SK-N-SH (cell line): ENCODE results near the gene PHEX. TPM values are rescaled to one million over a fixed set of nuclear protein-coding genes. Genes with fewer than 3 reads are reported as not detected.

Experiments used
- CTCF ChIA-PET: fragments of 300-600, 350-600 bp; formaldehyde crosslinking; extraction: SDS; loops from one replicate; lab custom pipeline; 2021; lab: Yijun Ruan, JAX
- POLR2A ChIA-PET: fragments of 350-600 bp; sonication (Branson Sonifier 250); formaldehyde crosslinking; extraction: SDS; loops from one replicate; lab custom pipeline; 2020; ENCODE audit warnings: antibody characterized with exemption, inconsistent platforms; lab: Yijun Ruan, JAX
- DNase-seq: peaks from one replicate; pipeline ENCODE4 v3.0.0; 2012
- H2AFZ ChIP-seq: fragments of 200-600 bp; sonication (generic); 2 replicates; pipeline ENCODE4 v1.8.1; 2016; ENCODE audit warnings: antibody characterized with exemption, mild to moderate bottlenecking, low read depth
- H3F3A ChIP-seq: fragments of 200-600 bp; sonication (generic); replicated peaks from 2 replicates; pipeline ENCODE3; 2016; ENCODE audit warnings: antibody characterized with exemption, mild to moderate bottlenecking; ENCODE audit not compliant: insufficient read depth
- H3K27ac ChIP-seq, 2 experiments: fragments of 200-500 bp in 1 of 2; fragments of 200-600 bp in 1 of 2; sonication (Bioruptor generic) in 1 of 2; sonication (generic), shearing (Covaris generic) in 1 of 2; 2 replicates each; pipeline versions ENCODE4 v1.5.1 to v1.6.1; 2014 to 2016; ENCODE audit warnings: low read depth in 2 of 2, inconsistent platforms in 1 of 2, low read length in 1 of 2, mild to moderate bottlenecking in 1 of 2, mixed read lengths in 1 of 2
- H3K27me3 ChIP-seq: fragments of 200-600 bp; sonication (generic), shearing (Covaris generic); 2 replicates; pipeline ENCODE4 v1.6.1; 2016; ENCODE audit warnings: mixed run types; ENCODE audit not compliant: insufficient read depth
- H3K36me3 ChIP-seq, 2 experiments: fragments of 200-500 bp in 1 of 2; fragments of 200-600 bp in 1 of 2; sonication (Bioruptor generic) in 1 of 2; sonication (generic) in 1 of 2; replicated peaks in 1 of 2; 2 replicates each; pipeline versions ENCODE3 to v1.5.1; 2014 to 2016; ENCODE audit warnings: low read length in 1 of 2, mild to moderate bottlenecking in 1 of 2; ENCODE audit not compliant: insufficient read depth in 2 of 2, control insufficient read depth in 1 of 2
- H3K4me1 ChIP-seq, 2 experiments: fragments of 200-500 bp in 1 of 2; fragments of 200-600 bp in 1 of 2; sonication (Bioruptor generic) in 1 of 2; sonication (generic), shearing (Covaris generic) in 1 of 2; 2 replicates each; pipeline versions ENCODE4 v1.5.1 to v1.6.1; 2014 to 2016; ENCODE audit warnings: low read depth in 1 of 2, low read length in 1 of 2, mixed run types in 1 of 2; ENCODE audit not compliant: insufficient read depth in 2 of 2, control insufficient read depth in 1 of 2
- H3K4me2 ChIP-seq: fragments of 200-600 bp; sonication (generic), shearing (Covaris generic); 2 replicates; pipeline ENCODE4 v1.6.1; 2017; ENCODE audit warnings: mixed run types
- H3K4me3 ChIP-seq, 2 experiments: fragments of 200-500 bp in 1 of 2; fragments of 200-600 bp in 1 of 2; sonication (Bioruptor generic) in 1 of 2; sonication (generic), shearing (Covaris generic) in 1 of 2; 2 replicates each; pipeline versions ENCODE4 v1.5.1 to v1.8.1; 2014 to 2016; ENCODE audit warnings: low read depth in 2 of 2, inconsistent platforms in 1 of 2, low read length in 1 of 2, mild to moderate bottlenecking in 1 of 2, mixed read lengths in 1 of 2, moderate library complexity in 1 of 2
- H3K79me2 ChIP-seq: fragments of 200-600 bp; sonication (generic); 2 replicates; pipeline ENCODE4 v1.8.1; 2017; ENCODE audit warnings: mild to moderate bottlenecking; ENCODE audit not compliant: insufficient read depth
- H3K9ac ChIP-seq: fragments of 200-600 bp; sonication (generic); 2 replicates; pipeline ENCODE4 v1.6.1; 2017; ENCODE audit warnings: mixed run types
- H3K9me2 ChIP-seq: fragments of 200-600 bp; sonication (generic); 2 replicates; pipeline ENCODE4 v1.6.1; 2017; ENCODE audit warnings: mixed run types
- H3K9me3 ChIP-seq: fragments of 200-600 bp; sonication (generic); 2 replicates; pipeline ENCODE4 v1.6.1; 2017; ENCODE audit warnings: mixed run types, mild to moderate bottlenecking, moderate library complexity
- H4K20me1 ChIP-seq: fragments of 200-600 bp; sonication (generic); 2 replicates; pipeline ENCODE4 v1.6.1; 2017; ENCODE audit warnings: mild to moderate bottlenecking, mixed run types; ENCODE audit not compliant: insufficient read depth
- ELF1 ChIP-seq: IDR thresholded peaks from 2 replicates; pipeline ENCODE4 v1.4.0; 2012
- JUND ChIP-seq: IDR thresholded peaks from 2 replicates; pipeline ENCODE4 v1.4.0; 2012
- MXI1 ChIP-seq: IDR thresholded peaks from 2 replicates; pipeline ENCODE4 v1.6.1; 2012; ENCODE audit warnings: mild to moderate bottlenecking, low read depth, low read length, improper control_type of control experiment
- POLR2AphosphoS5 ChIP-seq: IDR thresholded peaks from 2 replicates; pipeline ENCODE4 v1.6.1; 2012; ENCODE audit warnings: low read depth, low read length
- RAD21 ChIP-seq: IDR thresholded peaks from 2 replicates; pipeline ENCODE4 v1.6.1; 2012; ENCODE audit warnings: mild to moderate bottlenecking, low read length
- RCOR1 ChIP-seq: fragments of 150-350 bp; IDR thresholded peaks from 2 replicates; pipeline ENCODE4 v1.6.1; 2017; ENCODE audit warnings: antibody characterized with exemption, low read length
- RXRA ChIP-seq: IDR thresholded peaks from 2 replicates; pipeline ENCODE4 v1.4.0; 2012; ENCODE audit warnings: low read depth, mild to moderate bottlenecking, borderline replicate concordance
- SIN3A ChIP-seq: IDR thresholded peaks from 2 replicates; pipeline ENCODE4 v1.6.1; 2012; ENCODE audit warnings: low read depth, mild to moderate bottlenecking, low read length, moderate library complexity, borderline replicate concordance
- SMC3 ChIP-seq: IDR thresholded peaks from 2 replicates; pipeline ENCODE4 v1.6.1; 2012; ENCODE audit warnings: low read depth, low read length, improper control_type of control experiment
- TAF1 ChIP-seq: IDR thresholded peaks from 2 replicates; pipeline ENCODE4 v1.6.1; 2012; ENCODE audit warnings: low read depth, mild to moderate bottlenecking, low read length, moderate library complexity, borderline replicate concordance
- TCF12 ChIP-seq: IDR thresholded peaks from 2 replicates; pipeline ENCODE4 v1.4.0; 2012
- TEAD4 ChIP-seq: IDR thresholded peaks from 2 replicates; pipeline ENCODE4 v1.4.0; 2012; ENCODE audit warnings: mild to moderate bottlenecking, borderline replicate concordance; ENCODE audit not compliant: insufficient read depth
- WGBS: methylation state at CpG from one replicate; pipeline ENCODE4 v1.1.6; 2017; ENCODE audit warnings: low lambda C conversion rate; 5-methylcytosine and 5-hydroxymethylcytosine counted together
- polyA plus RNA-seq, 3 experiments: library from polyadenylated mRNA; depleted of rRNA; stranded (reverse); fragments of >200 nt; gene quantifications; 2 replicates each; pipeline ENCODE4 v1.2.3, GENCODE V29; 2012
- TF ChIP-seq, protein P1 (sequence below): fragments of 200-600 bp; sonication (generic); IDR thresholded peaks from 2 replicates; pipeline ENCODE4 v1.6.1; 2017; ENCODE audit warnings: antibody characterized with exemption, mild to moderate bottlenecking, moderate library complexity
- TF ChIP-seq, protein P2 (sequence below): IDR thresholded peaks from 2 replicates; pipeline ENCODE4 v1.4.0; 2012; ENCODE audit warnings: low read depth, borderline replicate concordance
- TF ChIP-seq, protein P3 (sequence below): IDR thresholded peaks from 2 replicates; pipeline ENCODE4 v1.6.1; 2012; ENCODE audit warnings: mild to moderate bottlenecking, low read depth, low read length, moderate library complexity
- TF ChIP-seq, protein P4 (sequence below): fragments of 150-350 bp; IDR thresholded peaks from 2 replicates; pipeline ENCODE4 v1.6.1; 2017; ENCODE audit warnings: antibody characterized with exemption, low read length, low read depth, borderline replicate concordance

Gene PHEX
- polyA plus RNA-seq, 1 of the 3 experiments (the other 2 are of a cell fraction) = 0.35 TPM

DNA sequence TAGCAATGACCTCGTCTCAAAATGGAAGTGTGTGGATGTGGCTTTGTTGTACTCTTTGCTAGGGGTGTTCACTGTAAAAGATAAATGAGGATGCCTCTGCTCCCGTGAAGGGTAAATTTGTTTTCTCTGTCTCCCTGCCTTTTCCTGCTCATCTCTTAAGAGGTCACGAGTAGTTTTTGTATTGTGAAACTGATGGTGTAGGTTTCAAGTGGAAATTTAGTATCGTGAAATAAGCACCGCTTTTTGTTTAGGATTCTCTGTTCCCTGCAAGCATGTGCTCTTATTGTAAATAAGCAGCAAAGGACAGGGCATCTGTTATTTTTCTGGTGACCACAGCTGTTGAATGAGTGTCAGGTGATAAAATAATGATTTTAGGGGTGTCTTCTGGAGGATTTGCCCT is 104.6 kb downstream of the PHEX start:
- POLR2A ChIA-PET = no interaction called here
- TF ChIP-seq, protein P1, sequence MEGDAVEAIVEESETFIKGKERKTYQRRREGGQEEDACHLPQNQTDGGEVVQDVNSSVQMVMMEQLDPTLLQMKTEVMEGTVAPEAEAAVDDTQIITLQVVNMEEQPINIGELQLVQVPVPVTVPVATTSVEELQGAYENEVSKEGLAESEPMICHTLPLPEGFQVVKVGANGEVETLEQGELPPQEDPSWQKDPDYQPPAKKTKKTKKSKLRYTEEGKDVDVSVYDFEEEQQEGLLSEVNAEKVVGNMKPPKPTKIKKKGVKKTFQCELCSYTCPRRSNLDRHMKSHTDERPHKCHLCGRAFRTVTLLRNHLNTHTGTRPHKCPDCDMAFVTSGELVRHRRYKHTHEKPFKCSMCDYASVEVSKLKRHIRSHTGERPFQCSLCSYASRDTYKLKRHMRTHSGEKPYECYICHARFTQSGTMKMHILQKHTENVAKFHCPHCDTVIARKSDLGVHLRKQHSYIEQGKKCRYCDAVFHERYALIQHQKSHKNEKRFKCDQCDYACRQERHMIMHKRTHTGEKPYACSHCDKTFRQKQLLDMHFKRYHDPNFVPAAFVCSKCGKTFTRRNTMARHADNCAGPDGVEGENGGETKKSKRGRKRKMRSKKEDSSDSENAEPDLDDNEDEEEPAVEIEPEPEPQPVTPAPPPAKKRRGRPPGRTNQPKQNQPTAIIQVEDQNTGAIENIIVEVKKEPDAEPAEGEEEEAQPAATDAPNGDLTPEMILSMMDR = no peak
- TF ChIP-seq TCF12 = no peak
- TF ChIP-seq JUND = no peak
- no peak for TF ChIP-seq ELF1
- no peak for TF ChIP-seq TAF1
- TF ChIP-seq, protein P2, sequence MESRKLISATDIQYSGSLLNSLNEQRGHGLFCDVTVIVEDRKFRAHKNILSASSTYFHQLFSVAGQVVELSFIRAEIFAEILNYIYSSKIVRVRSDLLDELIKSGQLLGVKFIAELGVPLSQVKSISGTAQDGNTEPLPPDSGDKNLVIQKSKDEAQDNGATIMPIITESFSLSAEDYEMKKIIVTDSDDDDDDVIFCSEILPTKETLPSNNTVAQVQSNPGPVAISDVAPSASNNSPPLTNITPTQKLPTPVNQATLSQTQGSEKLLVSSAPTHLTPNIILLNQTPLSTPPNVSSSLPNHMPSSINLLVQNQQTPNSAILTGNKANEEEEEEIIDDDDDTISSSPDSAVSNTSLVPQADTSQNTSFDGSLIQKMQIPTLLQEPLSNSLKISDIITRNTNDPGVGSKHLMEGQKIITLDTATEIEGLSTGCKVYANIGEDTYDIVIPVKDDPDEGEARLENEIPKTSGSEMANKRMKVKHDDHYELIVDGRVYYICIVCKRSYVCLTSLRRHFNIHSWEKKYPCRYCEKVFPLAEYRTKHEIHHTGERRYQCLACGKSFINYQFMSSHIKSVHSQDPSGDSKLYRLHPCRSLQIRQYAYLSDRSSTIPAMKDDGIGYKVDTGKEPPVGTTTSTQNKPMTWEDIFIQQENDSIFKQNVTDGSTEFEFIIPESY = no peak
- TF ChIP-seq MXI1 = no peak
- no peak for TF ChIP-seq SIN3A
- TF ChIP-seq, protein P3, sequence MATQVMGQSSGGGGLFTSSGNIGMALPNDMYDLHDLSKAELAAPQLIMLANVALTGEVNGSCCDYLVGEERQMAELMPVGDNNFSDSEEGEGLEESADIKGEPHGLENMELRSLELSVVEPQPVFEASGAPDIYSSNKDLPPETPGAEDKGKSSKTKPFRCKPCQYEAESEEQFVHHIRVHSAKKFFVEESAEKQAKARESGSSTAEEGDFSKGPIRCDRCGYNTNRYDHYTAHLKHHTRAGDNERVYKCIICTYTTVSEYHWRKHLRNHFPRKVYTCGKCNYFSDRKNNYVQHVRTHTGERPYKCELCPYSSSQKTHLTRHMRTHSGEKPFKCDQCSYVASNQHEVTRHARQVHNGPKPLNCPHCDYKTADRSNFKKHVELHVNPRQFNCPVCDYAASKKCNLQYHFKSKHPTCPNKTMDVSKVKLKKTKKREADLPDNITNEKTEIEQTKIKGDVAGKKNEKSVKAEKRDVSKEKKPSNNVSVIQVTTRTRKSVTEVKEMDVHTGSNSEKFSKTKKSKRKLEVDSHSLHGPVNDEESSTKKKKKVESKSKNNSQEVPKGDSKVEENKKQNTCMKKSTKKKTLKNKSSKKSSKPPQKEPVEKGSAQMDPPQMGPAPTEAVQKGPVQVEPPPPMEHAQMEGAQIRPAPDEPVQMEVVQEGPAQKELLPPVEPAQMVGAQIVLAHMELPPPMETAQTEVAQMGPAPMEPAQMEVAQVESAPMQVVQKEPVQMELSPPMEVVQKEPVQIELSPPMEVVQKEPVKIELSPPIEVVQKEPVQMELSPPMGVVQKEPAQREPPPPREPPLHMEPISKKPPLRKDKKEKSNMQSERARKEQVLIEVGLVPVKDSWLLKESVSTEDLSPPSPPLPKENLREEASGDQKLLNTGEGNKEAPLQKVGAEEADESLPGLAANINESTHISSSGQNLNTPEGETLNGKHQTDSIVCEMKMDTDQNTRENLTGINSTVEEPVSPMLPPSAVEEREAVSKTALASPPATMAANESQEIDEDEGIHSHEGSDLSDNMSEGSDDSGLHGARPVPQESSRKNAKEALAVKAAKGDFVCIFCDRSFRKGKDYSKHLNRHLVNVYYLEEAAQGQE = no peak
- TF ChIP-seq RCOR1 = no peak
- no peak for TF ChIP-seq RAD21
- no peak for TF ChIP-seq RXRA
- no peak for TF ChIP-seq POLR2AphosphoS5
- TF ChIP-seq SMC3 = no peak
- no peak for TF ChIP-seq TEAD4
- TF ChIP-seq, protein P4, sequence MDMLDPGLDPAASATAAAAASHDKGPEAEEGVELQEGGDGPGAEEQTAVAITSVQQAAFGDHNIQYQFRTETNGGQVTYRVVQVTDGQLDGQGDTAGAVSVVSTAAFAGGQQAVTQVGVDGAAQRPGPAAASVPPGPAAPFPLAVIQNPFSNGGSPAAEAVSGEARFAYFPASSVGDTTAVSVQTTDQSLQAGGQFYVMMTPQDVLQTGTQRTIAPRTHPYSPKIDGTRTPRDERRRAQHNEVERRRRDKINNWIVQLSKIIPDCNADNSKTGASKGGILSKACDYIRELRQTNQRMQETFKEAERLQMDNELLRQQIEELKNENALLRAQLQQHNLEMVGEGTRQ = no peak
- TF ChIP-seq, all 33 proteins: peak for 0
- no peaks in the 10 kb centered on the region for H3K27me3 ChIP-seq
- H2AFZ ChIP-seq = no peak overlapping the region
- WGBS = 65% methylated on average over 5 of the region's 5 CpGs
- H3K4me1 ChIP-seq = peaks cover 10 to 11% of the 10 kb centered on the region in 2 experiments; a peak in 3 of 4 replicates
- no peaks in the 10 kb centered on the region for H3K36me3 ChIP-seq
- H3K79me2 ChIP-seq = no peaks in the 10 kb centered on the region
- CTCF ChIA-PET = interaction anchor here (0.6 to 4.1 kb wide), 15 partner anchors 9 to 616 kb away, joined by 3 to 32 read pairs (median 5); no protein-coding TSS in a partner anchor
- DNase-seq = no peak
- peak overlapping the region; percentile 56 for H3K4me2 ChIP-seq
- peak overlapping the region in 1 of 2 experiments; percentile 83; a peak in 2 of 4 replicates for H3K27ac ChIP-seq
- H3K9me2 ChIP-seq = no peaks in the 10 kb centered on the region
- H4K20me1 ChIP-seq = no peaks in the 10 kb centered on the region
- peaks cover 10% of the 10 kb centered on the region for H3F3A ChIP-seq
- H3K4me3 ChIP-seq = no peak overlapping the region
- no peaks in the 10 kb centered on the region for H3K9me3 ChIP-seq
- peak overlapping the region; percentile 48; the same call in 1 of the 2 replicates for H3K9ac ChIP-seq
